A549 treated with AZD9567 at 1 μM for 4 hours (cell line): ENCODE data around the gene NDST1. TPM values are rescaled to one million over a fixed set of nuclear protein-coding genes. Genes with fewer than 3 reads are reported as not detected.

Experiments
- total RNA-seq: library from RNA; stranded (reverse); fragments of 200-300 nt; extraction: Qiagen RNA extraction; gene quantifications from 5 replicates; pipeline ENCODE4 v1.2.3, GENCODE V29; 2022; ENCODE audit not compliant: insufficient read depth

NDST1 gene
- 43.9 to 55.7 TPM (median 53.4 TPM) in 5 replicates for total RNA-seq

GRCh38 chr5:150507474-150508276 is at the start of gene NDST1:
Gene NDST1 (plus strand): TSS chr5:150508131. CDS start chr5:150521255, 13,124 bp downstream.

Other genes with a start within 250 kb of the NDST1 start
- gene CAMK2A, start 218.4 kb upstream of the NDST1 start, total RNA-seq: 0.50 to 2.3 TPM (median 0.83 TPM) in 5 replicates
- gene ARSI, start 205.2 kb upstream of the NDST1 start, total RNA-seq: 24.7 to 28.6 TPM (median 26.6 TPM) in 5 replicates
- 57.1 to 74.5 TPM (median 69.6 TPM) in 5 replicates for gene TCOF1, start 150.4 kb upstream of the NDST1 start, total RNA-seq
- gene CD74, start 95.2 kb upstream of the NDST1 start, total RNA-seq: 0.09 to 0.17 TPM (median 0.10 TPM) in 4 of 5 replicates, not detected in the other
- gene RPS14, start 58.4 kb upstream of the NDST1 start, total RNA-seq: 2,476 to 3,076 TPM (median 2,996 TPM) in 5 replicates
- 17.6 to 22.8 TPM (median 19.1 TPM) in 5 replicates for gene SYNPO, start 132.5 kb downstream of the NDST1 start, total RNA-seq
- gene MYOZ3, start 153.1 kb downstream of the NDST1 start, total RNA-seq: 0.02 to 0.06 TPM (median 0.02 TPM) in 3 of 5 replicates, not detected in the others
- 44.1 to 78.1 TPM (median 46.8 TPM) in 5 replicates for gene RBM22, start 192.9 kb downstream of the NDST1 start, total RNA-seq